Measurements from ENCODE around the gene SPATA24. TPM values are rescaled to one million over a fixed set of nuclear protein-coding genes. Genes with fewer than 3 reads are reported as not detected.
"Not testable (repeated sequence)": the region's sequence is repeated elsewhere in the genome, so short reads cannot be mapped to it uniquely, and the experiment has no call there.

SPATA24 gene
- total RNA-seq, 1 experiment from 2014 or later, result 4.1 TPM

DNA sequence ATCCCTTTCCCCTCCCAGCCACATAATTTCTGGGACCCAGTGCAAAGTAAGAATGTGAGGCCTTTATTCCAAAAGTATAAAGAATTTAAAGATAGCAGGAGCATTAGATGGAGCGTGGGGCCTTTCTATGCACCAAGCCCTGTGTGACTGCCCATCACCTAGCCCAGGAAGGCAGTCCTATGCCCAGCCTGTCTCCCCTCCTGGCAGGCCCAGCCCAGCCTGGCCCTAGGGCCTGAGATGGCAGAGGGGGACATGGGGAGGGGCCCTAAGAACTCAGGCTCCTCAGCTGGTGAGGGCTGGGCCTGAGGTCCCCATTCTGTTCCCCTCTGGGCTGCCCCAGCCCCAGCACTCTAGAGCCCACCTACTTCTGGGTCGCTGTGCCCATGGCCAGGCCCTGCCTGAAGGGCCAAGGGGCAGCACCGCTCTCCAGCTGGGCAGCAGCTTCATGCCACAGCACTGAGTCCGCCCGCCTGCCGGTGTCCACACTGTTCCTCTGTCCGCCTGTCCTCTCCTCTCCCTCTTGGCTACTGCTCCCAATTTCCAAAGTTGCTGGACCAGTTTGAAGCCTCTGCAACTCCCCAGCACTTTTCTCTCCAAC, 19.8 kb downstream of the SPATA24 start:
- no peak for DNase-seq (ENCODE audit: low read depth)

GRCh38 chr5:139383275-139383992, 20.5 kb downstream of the SPATA24 start, which contains the start of gene SLC23A1:
Gene SLC23A1 (minus strand): TSS chr5:139383297. CDS start chr5:139383253, 44 bp downstream.
- no peak for DNase-seq (ENCODE audit: low read depth)

GRCh38 chr5:139382807-139383206, 21.1 kb downstream of the SPATA24 start:
- no peak for DNase-seq (ENCODE audit: low read depth)

GRCh38 chr5:139381837-139382761, 21.8 kb downstream of the SPATA24 start:
- DNase-seq (ENCODE audit: low read depth), result no peak

DNA sequence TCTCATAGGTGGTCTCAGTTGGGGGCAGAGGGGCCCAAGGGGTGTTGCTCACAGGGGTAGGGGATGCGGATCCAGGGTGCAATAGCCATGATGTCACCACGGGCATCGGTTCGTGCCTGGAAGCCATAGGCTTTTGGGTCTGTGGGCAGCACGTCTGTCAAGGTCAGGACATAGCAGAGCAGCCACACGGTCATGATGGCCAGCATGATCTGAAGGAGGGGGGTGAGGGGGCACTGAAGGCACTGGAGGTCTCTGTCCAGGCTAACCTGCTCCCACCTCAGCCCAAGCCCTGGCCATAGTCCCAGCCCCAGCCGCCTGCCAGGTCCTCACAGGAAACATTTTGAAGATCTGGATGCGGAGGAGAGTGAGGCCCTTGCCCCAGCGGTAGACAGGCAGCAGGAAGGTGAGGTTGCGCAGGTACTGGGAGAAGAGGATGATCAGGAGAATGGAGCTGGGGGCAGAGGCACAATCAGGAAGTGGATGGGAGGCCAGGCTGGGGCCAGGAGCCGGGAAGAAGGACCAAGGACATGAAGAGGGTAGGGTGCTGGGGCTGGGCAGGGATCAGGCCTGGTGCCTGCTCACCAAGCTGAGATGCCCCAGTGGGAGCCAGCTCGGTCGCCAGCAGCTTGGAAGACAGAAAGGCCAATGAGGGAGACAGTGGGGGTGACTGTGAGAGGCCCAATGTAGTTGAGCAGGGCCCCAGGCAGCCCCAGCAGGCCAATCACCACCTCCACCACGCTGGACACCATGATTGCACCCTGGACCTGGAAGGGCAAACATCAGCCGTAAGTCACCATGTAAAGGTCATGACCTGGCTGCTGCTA, 24.1 kb downstream of the SPATA24 start:
- DNase-seq (ENCODE audit: low read depth), result no peak

DNA sequence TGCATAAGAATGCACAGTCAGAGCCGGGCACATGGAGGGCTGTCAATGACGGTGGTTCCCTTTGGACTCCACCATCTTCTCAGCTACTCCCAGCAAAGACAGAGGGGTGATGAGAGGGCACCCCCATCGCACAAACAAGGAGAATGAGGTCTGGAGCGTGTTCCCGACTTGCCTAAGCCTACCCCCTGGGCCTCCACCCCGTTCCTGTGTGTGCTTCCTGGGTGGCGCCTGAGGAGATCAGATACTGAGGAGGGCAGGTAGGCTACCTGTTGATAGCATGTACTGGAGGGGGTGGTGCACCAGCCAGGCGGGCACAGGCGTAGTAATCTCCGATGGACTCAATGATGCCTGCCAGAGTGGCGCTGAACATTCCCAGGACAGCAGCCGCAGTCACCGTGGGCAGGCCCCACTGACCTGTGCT, 24.9 kb downstream of the SPATA24 start:
- DNase-seq (ENCODE audit: low read depth), result no peak

DNA sequence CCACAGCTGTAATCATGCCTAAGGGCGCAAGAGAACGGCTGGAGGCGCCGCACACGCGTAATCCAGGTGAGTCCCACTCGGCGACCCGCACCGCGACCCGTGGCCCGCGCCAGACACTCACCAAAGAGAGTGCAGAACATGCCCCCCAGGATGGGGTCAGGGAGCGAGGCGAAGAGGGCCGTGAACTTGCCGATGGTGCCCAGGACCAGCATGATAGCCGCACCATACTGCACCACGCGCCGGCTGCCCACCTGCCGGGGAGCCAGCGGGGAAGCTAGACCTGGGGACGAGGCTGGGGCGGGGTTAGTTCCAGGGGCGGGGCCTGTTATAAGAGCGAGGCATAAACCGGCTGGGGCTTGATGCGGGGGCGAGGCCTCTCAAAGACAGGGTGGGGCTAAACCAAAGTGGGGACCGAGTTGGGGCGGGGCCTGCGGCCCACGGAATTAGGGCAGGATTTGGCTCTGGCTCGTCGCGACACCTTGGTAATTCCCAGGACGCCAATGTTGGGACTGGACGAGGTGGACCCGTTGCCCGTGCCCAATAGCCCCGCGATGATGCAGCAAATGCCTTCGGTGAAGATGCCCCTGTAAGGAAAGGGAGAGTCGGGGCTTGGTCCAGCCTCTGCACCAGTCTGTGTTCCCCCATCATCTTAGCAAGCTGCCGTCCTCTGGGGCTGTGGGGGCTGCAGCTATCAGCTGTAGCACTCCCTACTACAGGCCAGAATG, 25.6 kb downstream of the SPATA24 start:
- no peak for DNase-seq (ENCODE audit: low read depth)

GRCh38 chr5:139377226-139377625, 26.7 kb downstream of the SPATA24 start:
- no peak for DNase-seq (ENCODE audit: low read depth)

- DNase-seq (ENCODE audit: low read depth), result no peak
These were observed 27.5 kb downstream of the SPATA24 start for GRCh38 chr5:139376364-139376763.

DNA sequence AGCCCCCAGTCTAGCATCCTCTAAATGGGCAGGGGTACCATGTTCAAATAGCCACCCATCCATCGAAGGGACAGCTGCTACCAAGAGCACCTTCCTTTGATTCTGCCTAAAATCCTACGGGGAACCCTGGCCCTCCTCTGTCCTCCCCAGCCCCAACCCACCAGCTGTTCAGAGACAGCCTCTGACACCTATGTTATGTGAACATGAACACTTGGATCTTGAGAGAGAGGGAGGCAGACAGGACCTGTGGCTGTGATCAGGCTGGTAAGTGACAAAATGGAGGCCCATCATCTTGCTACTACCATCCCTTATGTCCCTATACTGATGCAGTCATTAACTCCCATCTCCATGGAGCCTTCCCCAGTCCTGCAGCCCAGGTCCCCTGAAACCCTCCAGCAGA, 29.0 kb downstream of the SPATA24 start:
- DNase-seq (ENCODE audit: low read depth), result no peak

- DNase-seq (ENCODE audit: low read depth), result no peak
These were observed 32.1 kb downstream of the SPATA24 start for GRCh38 chr5:139371482-139372435.

GRCh38 chr5:139369181-139369580, 34.7 kb downstream of the SPATA24 start:
- DNase-seq (ENCODE audit: low read depth), result peak; percentile 85

DNA sequence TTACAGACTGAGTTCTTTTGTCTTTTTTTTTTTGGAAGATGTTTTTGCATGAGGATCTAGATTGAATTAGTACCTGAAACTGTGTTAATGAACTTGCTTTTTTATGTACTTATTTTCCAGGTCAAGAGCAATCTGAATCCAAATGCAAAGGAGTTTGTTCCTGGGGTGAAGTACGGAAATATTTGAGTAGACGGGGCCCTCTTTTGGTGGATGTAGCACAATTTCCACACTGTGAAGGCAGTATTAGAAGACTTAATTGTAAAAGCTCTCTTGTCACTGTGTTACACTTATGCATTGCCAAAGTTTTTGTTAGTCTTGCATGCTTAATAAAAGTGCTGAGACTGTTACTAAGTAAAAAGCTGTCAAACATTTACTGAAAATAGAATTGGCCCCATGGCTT, 35.3 kb downstream of the SPATA24 start:
- peak; percentile 40 for DNase-seq (ENCODE audit: low read depth)

DNA sequence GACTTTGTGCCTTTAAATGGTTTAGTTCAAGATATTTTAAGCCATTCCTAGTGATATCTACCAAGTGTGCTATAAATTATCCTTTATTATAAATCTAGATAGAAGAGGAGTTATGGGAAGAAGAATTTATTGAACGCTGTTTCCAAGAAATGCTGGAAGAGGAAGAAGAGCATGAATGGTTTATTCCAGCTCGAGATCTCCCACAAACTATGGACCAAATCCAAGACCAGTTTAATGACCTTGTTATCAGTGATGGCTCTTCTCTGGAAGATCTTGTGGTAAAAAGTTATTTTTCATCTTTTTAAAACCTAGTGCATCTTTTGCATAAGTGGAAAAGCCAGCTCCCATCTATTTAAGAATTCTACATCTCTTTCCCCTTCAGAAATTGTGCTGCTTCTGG, 39.4 kb downstream of the SPATA24 start:
- DNase-seq (ENCODE audit: low read depth), result no peak

DNA sequence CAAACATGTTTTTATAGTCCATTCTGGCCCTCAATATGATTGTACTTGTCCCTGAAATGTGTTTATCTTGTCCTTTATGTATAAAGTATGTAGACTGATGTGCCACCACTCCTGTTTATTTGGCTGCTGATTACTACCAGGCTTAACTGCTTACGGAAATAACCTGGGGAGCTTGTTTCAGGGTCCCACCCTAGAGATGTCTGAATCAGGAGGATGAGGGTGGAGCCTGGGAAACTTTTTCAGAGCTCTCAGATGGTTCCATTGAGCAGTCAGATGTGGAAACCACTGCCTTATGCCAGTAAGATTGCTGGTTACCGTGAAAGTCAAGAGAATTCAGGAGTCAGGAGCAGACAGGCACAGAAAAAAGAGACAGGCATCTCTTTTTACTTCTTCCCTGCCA, 40.0 kb downstream of the SPATA24 start:
- DNase-seq (ENCODE audit: low read depth), result no peak

- DNase-seq (ENCODE audit: low read depth), result no peak
These were observed 42.0 kb downstream of the SPATA24 start for GRCh38 chr5:139361835-139362429.

DNA sequence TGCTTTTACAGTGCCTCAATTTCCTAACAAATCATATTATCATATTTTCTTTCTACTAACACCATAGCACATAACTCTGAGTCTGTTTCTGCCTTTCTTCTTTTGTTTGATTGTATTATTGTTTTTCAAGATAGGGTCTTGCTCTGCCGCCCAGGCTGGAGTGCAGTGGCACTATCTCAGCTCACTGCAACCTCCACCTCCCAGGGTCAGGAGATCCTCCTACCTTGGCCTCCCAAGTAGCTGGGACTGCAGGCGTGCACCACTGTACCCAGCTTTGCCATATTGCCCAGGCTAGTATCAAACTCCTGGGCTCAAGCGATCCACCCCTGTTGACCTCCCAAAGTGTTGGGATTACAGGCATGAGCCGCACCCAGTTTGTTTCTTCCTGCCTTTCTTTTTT, 43.5 kb downstream of the SPATA24 start:
- no peak for DNase-seq (ENCODE audit: low read depth)

DNA sequence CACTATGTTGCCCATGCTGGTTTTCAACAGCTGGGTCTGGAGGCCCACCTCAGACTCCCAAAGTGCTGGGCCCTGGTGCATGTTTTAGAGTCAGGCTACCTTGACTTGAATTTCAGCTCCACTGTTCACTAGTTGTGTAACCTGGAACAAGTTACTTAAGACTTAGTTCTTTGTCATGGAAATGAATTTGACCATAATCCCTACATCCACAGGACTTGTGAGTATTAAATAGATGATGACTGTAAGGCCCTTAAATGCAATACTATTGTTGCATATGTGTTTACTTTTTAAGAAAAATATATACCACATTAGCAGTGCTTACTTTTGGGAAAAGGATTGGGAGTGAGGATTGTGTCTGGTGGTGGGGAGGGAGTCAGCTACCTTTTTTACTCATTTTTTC, 45.8 kb downstream of the SPATA24 start:
- DNase-seq (ENCODE audit: low read depth), result no peak

DNA sequence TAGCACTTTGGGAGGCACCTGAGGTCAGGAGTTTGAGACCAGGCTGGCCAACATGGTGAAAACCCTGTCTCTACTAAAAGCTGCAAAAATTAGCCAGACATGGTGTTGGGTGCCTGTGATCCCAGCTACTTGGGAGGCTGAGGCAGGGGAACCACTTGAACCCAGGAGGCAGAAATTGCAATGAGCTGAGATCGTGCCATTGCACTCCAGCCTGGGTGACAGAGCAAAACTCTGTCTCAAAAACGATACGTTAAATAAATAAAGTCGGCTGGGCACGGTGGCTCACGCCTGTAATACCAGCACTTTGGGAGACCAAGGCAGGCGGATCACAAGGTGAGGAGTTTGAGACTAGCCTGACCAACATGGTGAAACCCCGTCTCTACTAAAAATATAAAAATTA, 48.0 kb downstream of the SPATA24 start:
- DNase-seq (ENCODE audit: low read depth), result not testable (repeated sequence)
